GM21576 (cell line): ENCODE measurements around the gene SOAT1.
"Not testable (repeated sequence)": the region's sequence is repeated elsewhere in the genome, so short reads cannot be mapped to it uniquely, and the experiment has no call there.

Source experiments
- ATAC-seq: cut with Tn5 transposase; IDR thresholded peaks from one replicate; pipeline ENCODE4 v1.9.1; 2021; ENCODE audit warnings: mild to moderate bottlenecking, moderate library complexity; ENCODE audit not compliant: unreplicated experiment

SOAT1 gene

DNA sequence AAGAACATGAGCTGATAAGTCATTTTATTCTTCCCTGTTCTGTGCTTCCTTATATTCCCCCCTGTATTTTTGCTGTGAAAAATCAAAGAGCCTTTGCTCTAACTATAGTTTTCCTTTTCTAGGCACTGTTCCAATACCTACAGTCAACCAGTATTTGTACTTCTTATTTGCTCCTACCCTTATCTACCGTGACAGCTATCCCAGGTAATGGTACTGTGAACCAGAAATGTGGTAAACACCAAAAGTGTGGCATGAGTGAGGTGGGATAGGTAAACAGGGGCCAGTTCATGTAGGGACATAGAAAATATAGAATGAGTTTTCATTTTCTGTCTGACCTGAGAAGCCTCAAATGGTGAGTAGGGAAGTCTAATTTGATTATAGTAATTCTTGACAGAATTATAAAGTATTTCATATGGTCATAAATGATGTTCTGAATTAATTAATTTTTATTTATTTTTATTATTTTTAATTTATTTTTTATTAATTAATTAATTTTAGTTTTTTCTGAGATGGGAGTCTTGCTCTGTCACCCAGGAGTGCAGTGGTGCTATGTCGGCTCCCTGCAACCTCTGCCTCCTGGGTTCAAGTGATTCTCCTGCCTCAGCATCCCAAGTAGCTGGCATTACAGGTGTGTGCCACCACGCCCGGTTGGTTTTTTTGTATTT lies 49.3 kb downstream of the SOAT1 start:
- no peak for ATAC-seq

- no peak for ATAC-seq
Observed at GRCh38 chr1:179351281-179351680, 57.7 kb downstream of the SOAT1 start.

- no peak for ATAC-seq
Observed at GRCh38 chr1:179352236-179352635, 58.6 kb downstream of the SOAT1 start.

DNA sequence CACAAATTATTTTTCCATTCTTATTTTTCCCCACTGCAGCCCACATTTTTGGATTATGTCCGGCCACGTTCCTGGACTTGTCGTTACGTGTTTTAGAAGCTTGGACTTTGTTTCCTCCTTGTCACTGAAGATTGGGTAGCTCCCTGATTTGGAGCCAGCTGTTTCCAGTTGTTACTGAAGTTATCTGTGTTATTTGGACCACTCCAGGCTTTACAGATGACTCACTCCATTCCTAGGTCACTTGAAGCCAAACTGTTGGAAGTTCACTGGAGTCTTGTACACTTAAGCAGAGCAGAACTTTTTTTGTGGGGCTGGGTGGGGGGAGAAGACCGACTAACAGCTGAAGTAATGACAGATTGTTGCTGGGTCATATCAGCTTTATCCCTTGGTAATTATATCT lies 59.9 kb downstream of the SOAT1 start:
- ATAC-seq: no peak

DNA sequence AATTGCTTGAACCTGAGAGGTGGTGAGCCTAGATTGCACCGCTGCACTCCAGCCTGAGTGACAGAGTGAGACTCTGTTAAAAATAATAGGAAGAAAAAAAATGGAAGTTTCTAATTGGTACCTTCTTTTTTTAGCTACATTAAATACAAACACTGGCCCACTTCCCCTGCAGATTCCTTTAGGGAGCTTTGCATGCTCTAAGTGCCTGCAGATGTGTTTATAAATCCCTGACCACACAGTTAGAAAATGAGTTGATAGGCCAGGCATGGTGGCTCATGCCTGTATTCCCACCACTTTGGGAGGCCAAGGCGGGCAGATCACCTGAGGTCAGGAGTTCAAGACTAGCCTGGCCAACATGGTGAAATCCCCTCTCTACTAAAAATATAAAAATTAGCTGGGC lies 68.0 kb downstream of the SOAT1 start:
- ATAC-seq: not testable (repeated sequence)

GRCh38 chr1:179365342-179366092 lies 71.9 kb downstream of the SOAT1 start, which contains the start of gene AXDND1:
Gene AXDND1, plus strand, starts transcription at chr1:179365971. Its CDS starts 539 bp downstream, at chr1:179366510.
- ATAC-seq: peak; percentile 99

DNA sequence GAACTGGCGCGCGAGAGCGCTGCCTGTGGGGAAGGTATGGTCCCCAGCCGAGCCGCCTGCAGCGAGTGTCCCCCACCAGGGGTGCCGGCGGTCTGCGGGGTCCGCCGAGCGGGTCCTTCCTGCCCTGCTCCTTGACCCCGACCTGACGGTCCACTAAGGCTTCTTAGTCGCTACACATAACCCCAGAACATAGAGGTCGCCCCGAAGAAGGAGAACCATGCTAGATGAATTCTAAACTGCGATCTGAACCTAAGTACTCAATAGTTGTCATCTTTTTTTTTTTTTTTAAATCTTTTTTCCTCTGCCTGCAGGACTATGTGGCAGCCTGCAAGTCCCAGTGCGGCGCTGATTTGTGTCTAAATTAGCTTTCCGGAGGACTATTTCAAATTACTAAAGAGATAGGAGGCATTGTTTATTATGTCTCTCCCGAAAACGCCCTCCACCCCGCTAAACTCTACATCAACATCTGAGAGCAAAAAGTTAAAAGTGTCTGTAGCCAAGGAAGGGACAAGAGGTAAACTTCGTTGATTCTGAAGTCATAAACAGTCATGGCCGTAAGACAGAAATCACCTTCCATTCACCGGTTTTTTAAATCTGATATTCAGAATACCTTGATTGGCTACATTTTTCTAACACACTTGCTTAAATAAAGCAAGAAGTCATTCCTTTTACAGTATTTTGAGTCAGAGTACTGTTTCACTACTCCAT lies 72.7 kb downstream of the SOAT1 start:
- peak; percentile 26 for ATAC-seq

GRCh38 chr1:179369751-179370341 lies 76.2 kb downstream of the SOAT1 start:
- ATAC-seq: no peak

- ATAC-seq: no peak
Observed at GRCh38 chr1:179372160-179372559, 78.6 kb downstream of the SOAT1 start.

DNA sequence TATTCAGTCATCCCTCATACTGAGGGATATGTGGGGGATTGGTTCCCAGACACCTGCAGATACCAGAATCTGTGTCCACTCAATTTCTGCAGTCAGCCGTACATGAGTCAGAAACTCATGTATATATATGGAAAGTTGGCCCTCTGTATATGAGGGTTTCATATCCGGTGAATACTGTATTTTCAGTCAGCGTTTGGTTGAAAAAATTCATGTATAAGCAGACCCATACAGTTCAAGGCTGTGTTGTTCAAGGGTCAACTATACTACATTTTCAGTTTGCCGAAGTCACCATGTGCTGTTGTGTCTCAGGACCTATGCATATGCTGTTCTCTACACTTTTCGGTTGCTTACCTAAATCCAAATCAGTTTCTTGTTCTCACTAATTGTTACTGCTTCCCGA lies 82.6 kb downstream of the SOAT1 start:
- ATAC-seq: no peak

DNA sequence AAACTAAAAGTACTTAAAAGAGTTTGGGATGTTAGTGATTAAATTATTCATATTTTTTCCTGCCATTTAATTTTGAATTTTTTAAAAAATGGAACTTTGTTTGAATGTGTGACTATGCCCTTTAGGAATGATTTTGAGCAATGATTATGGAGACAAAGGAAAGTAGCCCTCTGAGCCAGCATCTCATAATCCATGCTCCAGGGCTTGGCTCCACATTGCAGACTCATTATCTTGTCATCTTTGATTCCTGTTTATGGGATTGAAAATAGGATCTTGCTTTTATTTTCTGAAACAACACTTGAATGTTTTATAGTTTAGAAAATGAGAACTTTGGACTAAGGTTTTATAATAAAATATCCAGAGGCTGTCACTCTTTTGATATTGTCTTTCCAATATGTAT lies 86.7 kb downstream of the SOAT1 start:
- no peak for ATAC-seq

- no peak for ATAC-seq
Observed at GRCh38 chr1:179384027-179384426, 90.4 kb downstream of the SOAT1 start.

GRCh38 chr1:179385510-179385909 lies 91.9 kb downstream of the SOAT1 start:
- no peak for ATAC-seq

DNA sequence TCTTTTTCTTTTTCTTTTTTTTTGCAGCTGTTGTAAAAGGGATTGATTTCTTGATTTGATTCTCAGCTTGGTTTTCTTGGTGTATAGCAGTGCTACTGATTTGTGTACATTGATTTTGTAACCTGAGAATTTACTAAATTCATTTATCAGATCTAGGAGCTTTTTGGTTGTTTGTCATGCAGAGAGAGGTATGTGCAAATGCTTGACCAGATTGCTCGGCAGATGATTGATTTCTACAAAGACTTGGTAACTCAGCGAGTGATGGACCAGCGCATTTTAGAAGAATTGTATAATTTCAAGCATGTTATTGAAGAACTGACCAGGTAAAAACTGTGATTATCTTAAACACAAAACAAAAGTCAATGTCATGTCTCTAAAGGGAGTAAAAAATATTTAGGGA lies 100.1 kb downstream of the SOAT1 start:
- no peak for ATAC-seq

- ATAC-seq: not testable (repeated sequence)
Observed at GRCh38 chr1:179399399-179399798, 105.8 kb downstream of the SOAT1 start.
